Erythroblast (primary cell): ENCODE results near the gene RAB7A.

ENCODE experiments used
- GATA1 ChIP-seq: IDR thresholded peaks from 2 replicates; pipeline ENCODE4 v1.6.1; 2011; ENCODE audit warnings: low read depth, mild to moderate bottlenecking, control low read depth, low read length, moderate library complexity
- POLR2A ChIP-seq: IDR thresholded peaks from 2 replicates; pipeline ENCODE4 v1.6.1; 2011; ENCODE audit warnings: mild to moderate bottlenecking, low read length

GRCh38 chr3:128823008-128823407, 97.0 kb downstream of the RAB7A start:
- TF ChIP-seq POLR2A (no peak), GATA1 (no peak)
